Anterior cingulate cortex (tissue), 58 donors: Measurements from ENCODE around the gene TMEM138.
A peak's percentile ranks its signal among the peaks of the same experiment; 100 is the strongest.
"Not testable (repeated sequence)": the region's sequence is repeated elsewhere in the genome, so short reads cannot be mapped to it uniquely, and the experiment has no call there.

Experiments
- DNase-seq, 58 donors: peaks; one replicate each; lab custom pipeline; 2025; lab: John Stamatoyannopoulos, UW

Gene TMEM138

DNA sequence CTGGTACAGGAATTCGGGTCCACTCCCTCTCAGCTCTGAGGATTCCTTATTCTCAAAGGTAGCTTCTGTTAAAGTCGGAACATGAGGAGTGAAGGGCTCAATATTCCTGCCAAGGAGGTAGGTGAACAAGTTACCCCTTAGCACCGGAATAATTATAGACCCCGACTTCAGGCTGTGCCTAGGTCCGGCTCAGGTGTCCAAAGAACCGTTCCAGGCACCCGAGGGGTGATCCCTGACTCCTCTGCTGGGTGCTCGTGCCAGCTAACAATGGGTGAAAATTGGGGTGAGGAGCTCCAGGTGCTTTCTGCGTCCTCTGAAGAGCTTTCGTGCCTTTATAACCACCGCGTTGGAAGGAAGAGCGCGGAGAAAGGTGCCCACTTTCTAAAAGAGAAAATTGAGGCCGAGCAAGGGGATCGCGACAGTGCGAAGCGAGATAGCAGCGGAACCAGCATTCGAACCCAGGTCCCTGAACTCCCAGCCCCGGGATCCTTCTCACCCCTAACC lies 885 bp upstream of the TMEM138 start:
- peak in 1 of 58 donors; percentile 43 for DNase-seq

DNA sequence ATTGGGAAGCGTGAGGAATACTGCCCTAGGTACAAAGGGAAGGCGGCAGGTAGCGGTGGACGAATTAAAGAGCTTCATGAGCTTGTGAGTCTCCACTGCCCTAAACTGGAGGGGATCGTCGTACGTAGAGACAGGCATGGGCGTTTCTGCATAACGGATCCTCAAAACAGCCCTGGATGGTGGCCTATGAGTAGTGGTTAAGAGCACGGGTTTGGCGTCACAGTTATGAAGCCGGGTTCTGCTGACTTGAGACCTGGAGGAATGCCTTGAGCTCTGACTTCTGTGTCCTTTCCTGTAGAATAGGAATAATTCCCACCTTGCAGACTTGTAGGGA lies 335 bp downstream of the TMEM138 start:
- DNase-seq, result peak in 4 of 58 donors; percentile 17 to 53 (median 45)

GRCh38 chr11:61364012-61364675 lies 2.0 kb downstream of the TMEM138 start:
- DNase-seq, result no peak

GRCh38 chr11:61367406-61367805 lies 5.2 kb downstream of the TMEM138 start:
- no peak for DNase-seq

GRCh38 chr11:61368646-61369045 lies 6.5 kb downstream of the TMEM138 start:
- no peak for DNase-seq

GRCh38 chr11:61369372-61370348 lies 7.5 kb downstream of the TMEM138 start:
- DNase-seq, result peak in 2 of 58 donors; percentile 24 to 70

DNA sequence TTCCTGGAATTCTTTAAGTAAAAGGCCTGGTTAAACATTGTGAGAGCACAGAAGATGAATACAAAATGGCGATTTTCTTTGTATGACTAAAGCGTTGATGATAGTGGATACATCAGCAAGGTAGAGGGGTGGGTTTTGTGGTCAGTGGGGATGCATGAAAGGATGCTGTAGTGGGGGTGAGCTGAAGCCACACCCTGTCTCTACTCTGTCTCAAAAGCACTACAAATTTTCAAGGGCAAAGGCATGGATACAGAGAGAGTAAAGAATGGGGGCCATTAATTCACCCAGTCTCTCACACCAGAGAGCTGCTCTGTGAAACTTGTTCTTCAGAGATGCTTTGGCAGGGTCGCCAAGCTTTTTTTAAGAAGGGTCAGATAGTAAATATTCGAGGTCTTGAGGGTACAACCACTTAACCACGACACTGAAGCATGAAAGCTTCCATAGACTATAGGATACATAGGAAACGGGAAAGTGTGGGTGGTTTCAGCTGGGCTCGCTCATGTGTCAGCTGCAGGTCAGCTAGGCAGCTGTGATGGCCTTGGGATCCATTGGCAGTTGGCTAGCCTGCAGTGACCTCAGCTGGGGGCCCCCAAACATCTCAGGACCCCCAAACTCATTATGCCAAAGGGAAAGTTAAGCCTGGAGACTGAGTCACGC lies 8.3 kb downstream of the TMEM138 start:
- no peak for DNase-seq

- DNase-seq, result no peak
Observed at GRCh38 chr11:61372659-61373420, 10.7 kb downstream of the TMEM138 start.

GRCh38 chr11:61375761-61376108 lies 13.6 kb downstream of the TMEM138 start:
- DNase-seq, result no peak

GRCh38 chr11:61377461-61378160 lies 15.4 kb downstream of the TMEM138 start:
- no peak for DNase-seq

DNA sequence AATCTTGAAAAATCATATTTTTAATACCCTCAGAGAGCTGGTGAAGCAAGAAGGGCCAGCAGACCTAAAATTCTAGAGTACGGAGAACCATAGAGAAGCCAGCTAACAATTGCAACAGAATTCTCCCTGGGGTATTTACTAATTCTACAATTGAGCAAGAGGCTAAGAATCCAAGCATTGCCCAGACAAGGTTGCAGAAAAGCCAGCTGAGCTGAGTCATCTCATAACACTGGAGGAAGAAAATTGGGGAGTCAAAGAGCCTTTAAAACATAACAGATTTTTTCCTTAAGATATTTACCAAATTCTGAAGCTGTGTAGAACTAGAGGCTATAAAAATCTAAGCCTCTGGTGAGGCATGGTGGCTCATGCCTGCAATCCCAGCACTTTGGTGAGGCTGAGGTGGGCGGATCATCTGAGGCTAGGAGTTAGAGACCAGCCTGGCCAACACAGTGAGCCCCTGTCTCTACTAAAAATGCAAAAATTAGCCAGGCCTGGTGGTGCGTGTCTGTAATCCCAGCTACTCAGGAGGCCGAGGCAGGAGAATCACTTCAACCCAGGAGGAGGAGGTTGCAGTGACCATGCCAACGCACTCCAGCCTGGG lies 16.6 kb downstream of the TMEM138 start:
- DNase-seq, result no peak

DNA sequence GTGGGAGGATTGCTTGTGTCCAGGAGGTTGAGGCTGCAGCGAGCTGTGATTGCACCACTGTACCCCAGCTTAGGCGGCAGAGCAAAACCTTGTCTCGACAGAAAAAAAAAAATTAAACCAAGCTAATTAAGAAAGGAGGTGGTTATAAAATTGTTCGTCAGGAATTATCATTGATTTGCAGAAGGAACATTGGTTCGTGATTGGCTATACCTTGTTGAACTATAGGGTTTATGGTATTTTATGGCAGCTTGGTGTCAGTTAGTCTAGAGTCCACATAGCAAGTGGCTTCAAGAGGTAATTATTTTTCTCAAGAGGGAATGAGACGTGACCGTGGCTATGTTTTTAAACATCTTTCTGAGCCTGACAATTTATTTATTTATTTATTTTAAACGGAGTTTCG lies 18.7 kb downstream of the TMEM138 start:
- no peak for DNase-seq

GRCh38 chr11:61383859-61384258 lies 21.7 kb downstream of the TMEM138 start:
- DNase-seq, result not testable (repeated sequence)

DNA sequence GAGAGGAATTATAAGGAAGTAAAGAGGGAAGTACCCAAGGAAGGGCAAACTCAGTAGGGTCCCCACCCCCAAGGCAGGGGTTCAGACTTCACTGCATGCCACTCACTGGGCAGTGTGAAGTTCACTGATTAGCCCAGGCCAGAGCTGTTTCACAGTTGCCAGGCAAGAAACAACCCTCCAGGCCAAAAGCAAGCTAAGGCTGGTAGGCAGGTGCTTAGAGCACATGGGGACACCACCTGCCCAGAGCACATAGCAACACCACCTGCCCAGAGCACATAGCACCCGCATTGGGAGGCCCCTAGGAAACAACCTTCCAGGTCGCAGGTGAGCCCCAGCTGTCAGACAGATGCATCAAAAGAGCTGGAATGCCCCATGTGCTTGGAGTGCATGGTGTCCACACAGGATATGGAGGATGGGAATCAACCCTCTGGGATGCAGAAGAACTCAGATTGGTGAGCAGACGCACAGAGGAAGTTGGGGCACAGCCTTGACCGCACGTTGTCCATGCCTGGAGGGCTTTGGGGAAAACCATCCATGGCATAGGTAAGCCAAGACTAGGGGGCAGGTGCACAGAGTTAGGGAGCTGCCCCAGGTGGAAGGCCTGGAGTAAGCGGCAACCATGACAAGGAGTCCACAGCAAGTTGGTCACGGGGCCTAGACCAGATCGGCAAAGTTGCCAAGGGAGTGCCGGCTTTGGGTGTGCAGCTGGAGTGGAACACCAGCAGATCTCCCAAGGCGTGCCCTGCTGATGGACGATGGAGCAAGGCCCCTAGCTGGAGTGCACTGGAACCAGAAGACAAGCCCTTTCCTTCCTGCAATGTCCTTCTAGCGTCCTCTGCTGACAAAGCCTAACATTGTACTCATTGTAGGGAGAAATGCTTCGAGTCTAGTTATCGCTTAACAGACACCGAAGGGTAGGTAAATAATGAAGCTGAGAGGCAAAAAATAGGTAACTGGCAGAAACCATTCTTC lies 22.4 kb downstream of the TMEM138 start:
- no peak for DNase-seq

- DNase-seq, result no peak
Observed at GRCh38 chr11:61390161-61390560, 28.0 kb downstream of the TMEM138 start.

DNA sequence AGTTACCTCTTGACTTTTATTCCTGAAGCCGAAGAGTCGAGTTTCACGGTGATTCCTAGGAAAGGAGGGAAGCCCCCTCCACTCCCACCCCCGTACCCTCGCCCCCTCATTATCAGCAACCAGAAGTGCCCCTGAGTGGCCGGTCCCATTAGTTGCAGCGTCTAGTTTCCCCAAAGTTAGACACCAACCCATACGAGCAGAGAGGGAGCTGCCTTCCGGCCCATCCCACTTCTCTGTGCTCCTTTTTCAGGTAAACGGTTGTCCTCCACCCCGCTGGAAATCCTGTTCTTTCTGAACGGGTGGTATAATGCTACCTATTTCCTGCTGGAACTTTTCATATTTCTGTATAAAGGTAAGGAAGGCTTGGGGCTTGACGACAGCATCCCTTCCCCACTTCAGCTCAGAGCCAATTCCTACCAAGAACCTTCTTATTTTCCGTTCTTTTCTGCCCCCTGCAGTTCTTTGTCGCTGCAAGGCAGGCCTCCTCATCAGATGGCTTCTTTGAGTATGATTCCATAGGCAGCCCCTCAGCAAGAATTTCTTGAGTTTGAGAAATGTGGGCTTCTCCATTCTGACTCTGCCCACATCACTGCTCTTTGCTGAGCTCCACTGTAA lies 30.9 kb downstream of the TMEM138 start:
- peak in 4 of 58 donors; percentile 7 to 35 (median 10) for DNase-seq

DNA sequence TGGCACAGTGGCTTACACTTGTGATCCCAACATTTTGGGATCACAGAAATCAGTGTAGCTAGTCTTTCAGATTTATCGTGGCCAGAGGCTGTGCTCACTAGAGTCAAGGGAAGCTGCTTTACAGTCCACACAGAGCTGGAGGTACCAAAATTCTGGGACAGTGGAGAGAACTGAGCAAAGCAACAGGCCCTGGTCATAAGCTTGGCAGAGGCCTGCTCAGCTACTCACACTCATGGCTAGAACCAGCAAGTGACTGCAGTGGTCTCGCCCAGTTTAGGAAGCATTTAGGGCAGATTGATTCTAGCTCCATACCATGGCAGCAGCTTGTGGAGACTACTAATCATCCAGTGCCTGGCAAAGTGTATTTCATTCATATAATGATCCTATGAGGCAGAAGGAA lies 39.0 kb downstream of the TMEM138 start:
- DNase-seq, result no peak

DNA sequence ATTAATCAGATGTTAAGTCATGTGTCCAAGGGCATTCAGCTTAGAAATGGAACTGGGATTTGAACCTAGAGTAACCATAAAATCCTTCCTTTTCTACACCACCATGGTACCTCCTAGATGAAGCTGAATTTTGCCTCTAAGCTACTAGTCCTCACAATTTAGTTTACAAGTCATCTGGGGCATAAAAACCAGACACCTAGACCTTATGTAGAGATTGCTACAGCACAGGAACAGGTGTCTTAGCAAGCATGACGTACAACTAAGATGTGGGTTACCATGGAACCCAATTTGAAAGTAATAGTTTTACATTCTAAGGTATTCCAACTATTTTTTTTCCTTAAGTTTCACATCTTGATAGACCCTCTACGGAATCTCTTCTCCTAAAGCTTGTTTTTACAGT lies 39.4 kb downstream of the TMEM138 start:
- DNase-seq, result no peak
